ENCODE data around the gene ANO6. TPM values are rescaled to one million over a fixed set of nuclear protein-coding genes. Genes with fewer than 3 reads are reported as not detected.

The ANO6 gene
- total RNA-seq, 1 experiment from 2014 or later: 46.8 TPM

DNA sequence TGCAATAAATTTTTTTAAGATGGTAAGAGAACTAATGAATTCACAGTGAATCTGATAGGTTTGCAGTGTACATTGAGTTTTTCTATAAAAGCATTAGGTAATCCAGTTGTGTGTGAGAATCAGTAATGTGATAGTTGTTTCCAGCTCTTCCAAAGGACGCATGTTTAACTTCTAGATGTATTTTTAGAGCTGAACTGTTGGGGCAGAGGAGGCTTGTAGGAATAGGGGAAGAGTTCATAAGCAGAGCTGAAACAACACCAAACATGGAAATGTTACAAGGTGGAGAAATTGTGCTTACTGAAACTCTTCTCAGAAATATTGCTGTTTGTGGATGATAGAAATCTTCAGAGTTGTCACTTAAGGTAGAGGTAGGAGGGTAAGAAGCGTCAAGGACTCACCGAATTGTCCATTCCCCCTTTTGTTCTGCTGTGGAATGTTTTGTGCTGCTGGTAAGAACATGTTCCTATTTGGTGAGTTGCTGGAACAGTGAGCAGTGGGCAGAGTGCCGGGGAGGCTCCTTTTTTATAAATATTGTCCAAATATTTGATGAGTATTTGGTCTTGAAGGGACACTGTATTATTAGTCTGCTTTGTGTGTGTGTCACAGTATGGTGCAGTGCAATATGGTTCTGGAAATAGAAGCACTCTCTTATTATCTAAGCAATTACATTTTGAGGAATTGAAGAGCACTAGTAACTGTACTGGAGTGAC, 76.7 kb downstream of the ANO6 start:
- Mint-ChIP-seq H3K4me3 (no peak overlapping the region), H3K27ac (peak overlapping the region; percentile 48), H3K36me3 (no peaks in the 10 kb centered on the region), H3K9me3 (no peaks in the 10 kb centered on the region), H3K4me1 (peaks cover 17% of the 10 kb centered on the region), H3K27me3 (ENCODE audit: low read depth) (no peaks in the 10 kb centered on the region)
- no peak for DNase-seq (ENCODE audit: low spot score)
- ChIA-PET CTCF (no interaction called here), POLR2A (interaction anchor here (0.6 to 0.8 kb wide), 2 partner anchors 77 to 240 kb away, joined by 3 read pairs; no protein-coding TSS in a partner anchor)
- no peak for ATAC-seq
- TF ChIP-seq, protein P1, sequence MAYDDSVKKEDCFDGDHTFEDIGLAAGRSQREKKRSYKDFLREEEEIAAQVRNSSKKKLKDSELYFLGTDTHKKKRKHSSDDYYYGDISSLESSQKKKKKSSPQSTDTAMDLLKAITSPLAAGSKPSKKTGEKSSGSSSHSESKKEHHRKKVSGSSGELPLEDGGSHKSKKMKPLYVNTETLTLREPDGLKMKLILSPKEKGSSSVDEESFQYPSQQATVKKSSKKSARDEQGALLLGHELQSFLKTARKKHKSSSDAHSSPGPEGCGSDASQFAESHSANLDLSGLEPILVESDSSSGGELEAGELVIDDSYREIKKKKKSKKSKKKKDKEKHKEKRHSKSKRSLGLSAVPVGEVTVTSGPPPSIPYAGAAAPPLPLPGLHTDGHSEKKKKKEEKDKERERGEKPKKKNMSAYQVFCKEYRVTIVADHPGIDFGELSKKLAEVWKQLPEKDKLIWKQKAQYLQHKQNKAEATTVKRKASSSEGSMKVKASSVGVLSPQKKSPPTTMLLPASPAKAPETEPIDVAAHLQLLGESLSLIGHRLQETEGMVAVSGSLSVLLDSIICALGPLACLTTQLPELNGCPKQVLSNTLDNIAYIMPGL (CRISPR knock-in tag; IDR thresholded peaks at IDR 0.05): no peak

DNA sequence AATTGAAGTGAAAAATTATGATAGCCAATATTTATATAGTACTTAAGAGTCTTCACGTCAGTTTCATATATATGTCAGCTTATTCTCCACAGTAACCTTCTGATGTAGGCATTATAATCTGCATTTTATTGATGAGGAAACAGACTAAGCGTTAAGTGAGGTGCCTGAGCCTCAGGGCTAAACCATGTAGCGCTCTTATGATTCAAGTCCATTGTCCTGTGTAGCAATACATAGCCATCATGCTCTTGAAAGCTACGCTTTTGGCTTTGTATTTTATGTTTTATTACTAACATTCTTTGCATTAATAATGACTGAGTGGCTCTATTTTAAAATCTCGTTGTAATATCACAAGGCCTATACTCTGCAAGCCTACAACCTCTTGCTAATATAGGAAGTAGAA, 79.0 kb downstream of the ANO6 start:
- H3K9me3 Mint-ChIP-seq: no peaks in the 10 kb centered on the region
- peaks cover 20% of the 10 kb centered on the region for H3K4me1 Mint-ChIP-seq
- DNase-seq (ENCODE audit: low spot score): no peak
- H3K27me3 Mint-ChIP-seq (ENCODE audit: low read depth): no peaks in the 10 kb centered on the region
- no peak overlapping the region for H3K4me3 Mint-ChIP-seq
- no peak for ATAC-seq
- no peaks in the 10 kb centered on the region for H3K36me3 Mint-ChIP-seq
- CTCF ChIA-PET: no interaction called here
- POLR2A ChIA-PET: no interaction called here
- no peak overlapping the region for H3K27ac Mint-ChIP-seq
- TF ChIP-seq ATF3 (CRISPR knock-in tag; conservative IDR thresholded peaks at IDR 0.05) (no peak), USF2 (CRISPR knock-in tag; IDR thresholded peaks at IDR 0.05) (no peak), GABPB1 (CRISPR knock-in tag; IDR thresholded peaks at IDR 0.05) (no peak), ZNF138 (CRISPR knock-in tag; conservative IDR thresholded peaks at IDR 0.05) (no peak), ZNF416 (CRISPR knock-in tag; IDR thresholded peaks at IDR 0.05) (no peak), ARID4B (CRISPR knock-in tag; IDR thresholded peaks at IDR 0.05; ENCODE audit: borderline replicate concordance) (no peak), SMAD4 (CRISPR knock-in tag; IDR thresholded peaks at IDR 0.05) (no peak), SMAD3 (CRISPR knock-in tag; IDR thresholded peaks at IDR 0.05; ENCODE audit: borderline replicate concordance) (no peak), ZNF263 (CRISPR knock-in tag; IDR thresholded peaks at IDR 0.05; ENCODE audit: low read depth) (no peak), JAZF1 (CRISPR knock-in tag; IDR thresholded peaks at IDR 0.05) (no peak), RELA (CRISPR knock-in tag; IDR thresholded peaks at IDR 0.05; ENCODE audit: borderline replicate concordance) (no peak), NFE2L1 (CRISPR knock-in tag; IDR thresholded peaks at IDR 0.05) (no peak), ZNF512 (CRISPR knock-in tag; IDR thresholded peaks at IDR 0.05; ENCODE audit: borderline replicate concordance) (no peak), GRHL2 (CRISPR knock-in tag; IDR thresholded peaks at IDR 0.05; ENCODE audit: insufficient replicate concordance, severe bottlenecking) (no peak)
- TF ChIP-seq, protein P2, sequence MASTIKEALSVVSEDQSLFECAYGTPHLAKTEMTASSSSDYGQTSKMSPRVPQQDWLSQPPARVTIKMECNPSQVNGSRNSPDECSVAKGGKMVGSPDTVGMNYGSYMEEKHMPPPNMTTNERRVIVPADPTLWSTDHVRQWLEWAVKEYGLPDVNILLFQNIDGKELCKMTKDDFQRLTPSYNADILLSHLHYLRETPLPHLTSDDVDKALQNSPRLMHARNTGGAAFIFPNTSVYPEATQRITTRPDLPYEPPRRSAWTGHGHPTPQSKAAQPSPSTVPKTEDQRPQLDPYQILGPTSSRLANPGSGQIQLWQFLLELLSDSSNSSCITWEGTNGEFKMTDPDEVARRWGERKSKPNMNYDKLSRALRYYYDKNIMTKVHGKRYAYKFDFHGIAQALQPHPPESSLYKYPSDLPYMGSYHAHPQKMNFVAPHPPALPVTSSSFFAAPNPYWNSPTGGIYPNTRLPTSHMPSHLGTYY (CRISPR knock-in tag; IDR thresholded peaks at IDR 0.05): no peak
- TF ChIP-seq, protein P3, sequence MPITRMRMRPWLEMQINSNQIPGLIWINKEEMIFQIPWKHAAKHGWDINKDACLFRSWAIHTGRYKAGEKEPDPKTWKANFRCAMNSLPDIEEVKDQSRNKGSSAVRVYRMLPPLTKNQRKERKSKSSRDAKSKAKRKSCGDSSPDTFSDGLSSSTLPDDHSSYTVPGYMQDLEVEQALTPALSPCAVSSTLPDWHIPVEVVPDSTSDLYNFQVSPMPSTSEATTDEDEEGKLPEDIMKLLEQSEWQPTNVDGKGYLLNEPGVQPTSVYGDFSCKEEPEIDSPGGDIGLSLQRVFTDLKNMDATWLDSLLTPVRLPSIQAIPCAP (CRISPR knock-in tag; IDR thresholded peaks at IDR 0.05): no peak
- TF ChIP-seq, protein P4, sequence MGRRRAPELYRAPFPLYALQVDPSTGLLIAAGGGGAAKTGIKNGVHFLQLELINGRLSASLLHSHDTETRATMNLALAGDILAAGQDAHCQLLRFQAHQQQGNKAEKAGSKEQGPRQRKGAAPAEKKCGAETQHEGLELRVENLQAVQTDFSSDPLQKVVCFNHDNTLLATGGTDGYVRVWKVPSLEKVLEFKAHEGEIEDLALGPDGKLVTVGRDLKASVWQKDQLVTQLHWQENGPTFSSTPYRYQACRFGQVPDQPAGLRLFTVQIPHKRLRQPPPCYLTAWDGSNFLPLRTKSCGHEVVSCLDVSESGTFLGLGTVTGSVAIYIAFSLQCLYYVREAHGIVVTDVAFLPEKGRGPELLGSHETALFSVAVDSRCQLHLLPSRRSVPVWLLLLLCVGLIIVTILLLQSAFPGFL (CRISPR knock-in tag; IDR thresholded peaks at IDR 0.05; ENCODE audit: borderline replicate concordance): no peak
- TF ChIP-seq, protein P5, sequence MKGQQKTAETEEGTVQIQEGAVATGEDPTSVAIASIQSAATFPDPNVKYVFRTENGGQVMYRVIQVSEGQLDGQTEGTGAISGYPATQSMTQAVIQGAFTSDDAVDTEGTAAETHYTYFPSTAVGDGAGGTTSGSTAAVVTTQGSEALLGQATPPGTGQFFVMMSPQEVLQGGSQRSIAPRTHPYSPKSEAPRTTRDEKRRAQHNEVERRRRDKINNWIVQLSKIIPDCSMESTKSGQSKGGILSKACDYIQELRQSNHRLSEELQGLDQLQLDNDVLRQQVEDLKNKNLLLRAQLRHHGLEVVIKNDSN (CRISPR knock-in tag; IDR thresholded peaks at IDR 0.05): no peak

All from WTC11 (cell line).